Transverse colon (tissue), 4 donors: ENCODE results near the gene CBX6. TPM values are rescaled to one million over a fixed set of nuclear protein-coding genes. Genes with fewer than 3 reads are reported as not detected.

Experiments used
- DNase-seq: peaks from one replicate; pipeline ENCODE4 v3.0.0-alpha.2; 2019
- H3K27ac ChIP-seq, 4 donors: fragments of 200-600 bp; sonication (generic); 2 replicates each; pipeline ENCODE4 v1.5.1; 2016 to 2018; ENCODE audit warnings: inconsistent platforms in 4 of 4
- H3K27me3 ChIP-seq: fragments of 200-600 bp; sonication (generic); 2 replicates; pipeline ENCODE4 v1.5.1; 2017; ENCODE audit warnings: inconsistent platforms
- H3K36me3 ChIP-seq, 4 donors: fragments of 200-600 bp; sonication (generic); 2 replicates each; pipeline ENCODE4 v1.5.1; 2017 to 2019; ENCODE audit warnings: inconsistent platforms in 4 of 4
- H3K4me1 ChIP-seq, 4 donors: fragments of 200-600 bp; sonication (generic); 2 replicates each; pipeline ENCODE4 v1.5.1; 2017 to 2020; ENCODE audit warnings: inconsistent platforms in 4 of 4
- H3K4me3 ChIP-seq, 4 donors: fragments of 200-600 bp; sonication (generic); 1 replicate in 1 of 4; 2 replicates in 3 of 4; pipeline versions ENCODE4 v1.5.1 to v1.6.1; 2017 to 2019; ENCODE audit warnings: inconsistent platforms in 4 of 4
- H3K9me3 ChIP-seq, 2 donors: fragments of 200-600 bp; sonication (generic); 2 replicates each; pipeline ENCODE4 v1.5.1; 2017 to 2019; ENCODE audit warnings: inconsistent platforms in 2 of 2
- EP300 ChIP-seq: sonication (generic); formaldehyde crosslinking; IDR thresholded peaks from one replicate; pipeline ENCODE4 v1.6.1; 2017; ENCODE audit warnings: antibody characterized with exemption, low read depth
- POLR2A ChIP-seq: fragments of 450-650 bp; IDR thresholded peaks from one replicate; pipeline ENCODE4 v1.6.1; 2016; ENCODE audit warnings: antibody characterized with exemption, mild to moderate bottlenecking, moderate library complexity
- POLR2AphosphoS5 ChIP-seq, 3 donors: sonication (generic); formaldehyde crosslinking; IDR thresholded peaks; one replicate each; pipeline ENCODE4 v1.6.1; 2016; ENCODE audit warnings: antibody characterized with exemption in 3 of 3
- WGBS, 2 donors: methylation state at CpG; one replicate each; pipeline ENCODE4 v1.1.5; 2018; ENCODE audit warnings: low coverage in 1 of 2; 5-methylcytosine and 5-hydroxymethylcytosine counted together
- in situ Hi-C, 4 donors: fragments of 200-750 bp; cut with MboI; loops; one replicate each; pipeline versions ENCODE4 v1.15.0 to v1.15.1; 2017; ENCODE audit warnings: low sequenced_read_pairs in 3 of 4, low pct_ligation_motif_present in 1 of 4, low pct_unique_long_range_greater_than_20kb in 1 of 4
- intact Hi-C: fragments of 100-400 bp; cut with DNase I; formaldehyde crosslinking; loops from one replicate; pipeline ENCODE4 v1.15.1; 2023; ENCODE audit warnings: low total_unique reads
- total RNA-seq, 4 donors: library from RNA; depleted of rRNA; stranded (reverse); fragments of >200 nt; gene quantifications; one replicate each; pipeline ENCODE4 v1.1.0, GENCODE V29; 2016
- TF ChIP-seq, protein P1 (sequence below), 5 experiments: fragments of 200-600 bp in 3 of 5; fragments of 450-650 bp in 2 of 5; sonication (generic) in 3 of 5; IDR thresholded peaks; 1 replicate in 2 of 5; 2 replicates in 3 of 5; pipeline ENCODE4 v1.5.1; 2016 to 2017; ENCODE audit warnings: antibody characterized with exemption in 5 of 5, inconsistent platforms in 3 of 5, mild to moderate bottlenecking in 2 of 5, moderate library complexity in 1 of 5

Gene CBX6
- total RNA-seq, 4 donors from 2014 or later: 14.5 to 42.6 (median 22.1) TPM

DNA sequence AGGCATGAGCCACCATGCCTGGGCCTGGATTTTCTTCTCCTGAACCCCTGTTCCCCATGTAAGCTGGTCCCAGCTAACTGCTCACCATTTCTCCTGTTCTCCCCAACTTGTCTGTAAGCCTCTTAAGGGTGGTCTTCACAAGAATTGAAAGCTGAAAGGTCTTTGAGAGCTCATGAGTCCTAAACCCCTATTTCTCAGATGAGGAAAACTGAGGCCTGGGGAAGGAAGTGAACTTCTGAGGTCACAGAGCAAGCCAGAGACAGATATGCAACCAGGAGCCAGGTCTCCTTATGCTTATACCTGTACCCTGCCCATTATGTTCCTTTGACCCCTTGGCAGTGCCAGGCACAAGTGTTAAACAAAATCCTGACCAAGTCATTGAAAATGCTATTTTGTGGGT lies 44.5 kb downstream of the CBX6 start:
- TF ChIP-seq POLR2AphosphoS5 (IDR thresholded peaks at IDR 0.05) (no peak), EP300 (no peak), POLR2A (no peak)
- TF ChIP-seq, protein P1, sequence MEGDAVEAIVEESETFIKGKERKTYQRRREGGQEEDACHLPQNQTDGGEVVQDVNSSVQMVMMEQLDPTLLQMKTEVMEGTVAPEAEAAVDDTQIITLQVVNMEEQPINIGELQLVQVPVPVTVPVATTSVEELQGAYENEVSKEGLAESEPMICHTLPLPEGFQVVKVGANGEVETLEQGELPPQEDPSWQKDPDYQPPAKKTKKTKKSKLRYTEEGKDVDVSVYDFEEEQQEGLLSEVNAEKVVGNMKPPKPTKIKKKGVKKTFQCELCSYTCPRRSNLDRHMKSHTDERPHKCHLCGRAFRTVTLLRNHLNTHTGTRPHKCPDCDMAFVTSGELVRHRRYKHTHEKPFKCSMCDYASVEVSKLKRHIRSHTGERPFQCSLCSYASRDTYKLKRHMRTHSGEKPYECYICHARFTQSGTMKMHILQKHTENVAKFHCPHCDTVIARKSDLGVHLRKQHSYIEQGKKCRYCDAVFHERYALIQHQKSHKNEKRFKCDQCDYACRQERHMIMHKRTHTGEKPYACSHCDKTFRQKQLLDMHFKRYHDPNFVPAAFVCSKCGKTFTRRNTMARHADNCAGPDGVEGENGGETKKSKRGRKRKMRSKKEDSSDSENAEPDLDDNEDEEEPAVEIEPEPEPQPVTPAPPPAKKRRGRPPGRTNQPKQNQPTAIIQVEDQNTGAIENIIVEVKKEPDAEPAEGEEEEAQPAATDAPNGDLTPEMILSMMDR (IDR thresholded peaks at IDR 0.05): no peak
- intact Hi-C loops (no loop called here), in situ Hi-C loops (no loop called here)
- Histone ChIP-seq H3K27me3 (no peaks in the 10 kb centered on the region), H3K9me3 (no peaks in the 10 kb centered on the region), H3K27ac (no peak overlapping the region), H3K4me1 (no peaks in the 10 kb centered on the region), H3K4me3 (no peak overlapping the region), H3K36me3 (no peaks in the 10 kb centered on the region)
- DNase-seq: no peak

DNA sequence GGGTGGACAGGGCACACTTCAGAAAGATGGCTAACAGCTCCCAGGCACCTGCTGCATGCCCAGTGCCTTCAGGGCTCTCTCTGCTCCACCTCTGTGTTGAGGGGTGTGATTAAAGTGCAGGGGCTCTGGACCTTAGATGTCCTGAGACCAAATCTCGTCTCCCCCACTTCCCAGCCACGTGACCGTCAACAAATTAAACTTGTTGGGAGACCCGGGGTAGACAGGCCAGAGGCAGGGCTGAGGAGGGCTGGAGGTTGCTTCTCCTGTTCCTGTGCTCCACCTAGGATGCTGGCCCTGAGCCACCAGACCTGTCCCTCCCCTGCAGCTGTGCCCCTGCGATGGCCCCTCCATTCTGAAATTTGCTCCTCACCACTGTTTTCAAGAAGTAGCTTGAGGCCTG lies 45.2 kb downstream of the CBX6 start:
- Histone ChIP-seq H3K27me3 (no peaks in the 10 kb centered on the region), H3K4me3 (no peak overlapping the region), H3K27ac (no peak overlapping the region), H3K36me3 (no peaks in the 10 kb centered on the region), H3K4me1 (no peaks in the 10 kb centered on the region), H3K9me3 (no peaks in the 10 kb centered on the region)
- TF ChIP-seq EP300 (no peak), POLR2A (no peak), POLR2AphosphoS5 (IDR thresholded peaks at IDR 0.05) (no peak)
- TF ChIP-seq, protein P1 (IDR thresholded peaks at IDR 0.05): no peak
- 40 to 49% methylated on average over 1 to 5 of the region's 5 CpGs for WGBS, 2 donors
- no peak for DNase-seq
- intact Hi-C loops: no loop called here
- in situ Hi-C loops: no loop called here

DNA sequence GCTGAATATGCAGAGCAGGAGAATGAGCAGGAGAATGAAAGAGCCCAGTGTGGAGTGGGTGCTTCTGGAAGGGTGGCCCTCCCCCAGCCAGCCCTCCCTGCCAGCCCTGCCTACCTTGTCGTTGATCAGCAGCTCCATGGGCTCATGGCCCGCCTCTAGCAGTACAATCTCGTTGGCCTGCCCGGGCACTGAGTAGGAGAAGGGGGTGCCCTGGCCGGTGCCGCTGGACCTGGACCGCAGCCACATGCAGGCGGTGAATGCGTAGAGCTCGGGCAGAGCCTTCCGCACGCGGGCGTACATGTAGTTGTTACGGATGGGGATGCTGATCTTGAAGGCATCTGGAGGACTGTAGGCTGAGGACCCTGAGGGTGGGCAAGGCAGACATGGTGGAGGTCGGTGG lies 45.6 kb downstream of the CBX6 start:
- intact Hi-C loops: no loop called here
- Histone ChIP-seq H3K9me3 (no peaks in the 10 kb centered on the region), H3K27ac (no peak overlapping the region), H3K4me3 (no peak overlapping the region), H3K36me3 (no peaks in the 10 kb centered on the region), H3K27me3 (no peaks in the 10 kb centered on the region), H3K4me1 (no peaks in the 10 kb centered on the region)
- DNase-seq: no peak
- in situ Hi-C loops: no loop called here
- 85 to 96% methylated on average over 4 to 16 of the region's 16 CpGs for WGBS, 2 donors
- TF ChIP-seq POLR2A (no peak), EP300 (no peak), POLR2AphosphoS5 (IDR thresholded peaks at IDR 0.05) (no peak)
- TF ChIP-seq, protein P1 (IDR thresholded peaks at IDR 0.05): no peak

DNA sequence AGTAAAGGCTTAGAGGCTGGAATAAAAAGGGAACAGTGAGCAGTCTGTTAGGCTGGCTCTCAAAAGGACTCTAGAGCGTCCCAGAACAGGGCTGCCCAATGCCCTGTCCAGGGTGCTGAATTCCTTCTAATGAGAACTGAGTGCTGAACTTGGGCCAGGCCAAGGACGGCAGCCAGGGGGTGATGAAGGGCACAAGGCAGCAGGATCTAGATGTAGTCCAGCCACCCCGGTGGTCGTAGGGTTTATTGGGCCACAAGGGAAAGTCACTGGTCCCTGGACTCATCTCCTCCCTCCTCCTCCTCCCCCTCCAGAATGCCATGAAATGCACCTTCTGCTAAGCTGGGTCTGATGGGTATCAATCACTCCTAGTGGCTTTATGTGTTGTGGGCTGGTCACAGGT lies 47.4 kb downstream of the CBX6 start:
- no peak for TF ChIP-seq POLR2AphosphoS5 (IDR thresholded peaks at IDR 0.05)
- TF ChIP-seq, protein P1 (IDR thresholded peaks at IDR 0.05): peak in 3 of 5 experiments; percentile 9 to 19 (median 18)
- in situ Hi-C loops: no loop called here
- 0 to 7% methylated on average over 2 to 4 of the region's 4 CpGs for WGBS, 2 donors

More for the DNA sequence above, 47.4 kb downstream of the CBX6 start:
- no peak overlapping the region for H3K4me3 ChIP-seq
- intact Hi-C loops: no loop called here
- no peak overlapping the region for H3K27ac ChIP-seq
- no peaks in the 10 kb centered on the region for H3K9me3 ChIP-seq
- no peaks in the 10 kb centered on the region for H3K4me1 ChIP-seq
- H3K27me3 ChIP-seq: no peaks in the 10 kb centered on the region
- DNase-seq: peak; percentile 31
- no peaks in the 10 kb centered on the region for H3K36me3 ChIP-seq
